NCI-H2196 treated with DMSO at 0.1 percent for 48 hours (cell line): Measurements from ENCODE around the gene C5orf47.

ENCODE experiments used
- DNase-seq: peaks from one replicate; lab custom pipeline; 2025; ENCODE audit not compliant: unreplicated experiment; lab: John Stamatoyannopoulos, UW

C5orf47 gene, protein sequence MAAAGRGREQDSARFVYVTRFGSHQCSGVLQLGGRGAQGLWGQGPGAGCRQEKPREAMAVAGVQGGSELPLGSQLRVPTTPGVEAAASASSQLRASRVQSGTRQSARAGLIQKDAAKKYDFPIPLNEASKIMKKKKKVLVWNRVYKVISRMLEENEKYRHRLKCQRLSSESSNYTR

DNA sequence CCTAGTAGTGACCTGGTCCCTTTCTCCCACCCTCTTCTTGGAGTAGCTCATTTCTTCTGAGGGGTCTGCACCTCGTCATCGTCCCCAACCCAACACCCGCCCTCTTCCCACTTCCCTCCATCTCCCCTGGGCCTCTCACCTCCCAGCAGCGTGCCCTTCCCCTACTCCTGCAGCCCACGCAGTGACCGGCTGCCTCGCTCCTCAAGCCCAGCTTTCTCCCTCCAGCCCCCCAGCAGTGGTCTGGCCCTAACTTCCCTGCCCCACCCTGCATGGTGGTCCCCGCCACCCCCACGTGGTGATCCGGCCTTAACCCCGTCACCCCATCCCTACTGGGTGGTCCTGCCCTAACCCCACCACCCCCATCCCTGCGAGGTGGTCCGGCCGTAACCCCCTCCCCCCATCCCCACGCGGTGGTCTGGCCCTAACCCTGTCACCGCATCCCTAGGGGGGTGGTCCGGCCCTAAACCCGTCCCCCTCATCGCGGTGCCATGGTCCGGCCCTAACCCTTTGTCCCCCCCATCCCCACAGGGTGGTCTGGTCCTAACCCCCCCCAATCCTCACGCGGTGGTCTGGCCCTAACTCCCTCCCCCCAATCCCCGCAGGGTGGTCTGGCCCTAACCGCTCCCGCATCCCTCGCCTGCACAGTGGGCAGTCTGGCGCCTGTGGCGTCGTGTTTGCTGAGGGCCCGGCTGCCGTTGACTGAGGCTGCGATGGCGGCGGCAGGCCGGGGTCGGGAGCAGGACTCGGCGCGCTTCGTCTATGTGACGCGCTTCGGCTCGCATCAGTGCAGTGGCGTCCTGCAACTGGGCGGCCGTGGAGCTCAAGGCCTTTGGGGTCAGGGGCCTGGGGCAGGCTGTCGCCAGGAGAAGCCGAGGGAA is at the start of gene C5orf47:
C5orf47 (plus strand) TSS at position 617 of the 878 bp plus-strand sequence; CDS start at position 711, 94 bp downstream.
- no peak for DNase-seq

- no peak for DNase-seq
These were observed 48.7 kb upstream of the C5orf47 start for GRCh38 chr5:173940269-173940668.

DNA sequence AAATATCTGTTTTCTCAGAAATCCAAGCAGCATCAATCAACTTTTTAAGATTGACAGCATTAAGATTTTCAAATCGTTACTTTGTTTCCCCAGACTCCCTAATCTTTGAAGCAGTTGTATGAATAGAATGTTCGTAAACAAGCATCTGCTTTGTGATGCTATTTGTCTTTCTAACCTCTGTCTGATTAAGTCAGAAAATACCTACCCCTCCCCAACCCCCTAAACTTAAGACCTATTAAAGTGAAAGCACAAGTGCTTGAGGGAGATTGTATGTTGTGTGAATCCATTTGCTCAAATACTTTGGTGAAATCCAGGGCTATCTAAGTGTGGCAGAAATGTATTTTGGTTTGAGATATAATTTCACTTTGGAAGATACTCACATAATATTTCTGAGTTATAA is 47.9 kb upstream of the C5orf47 start:
- DNase-seq: no peak

DNA sequence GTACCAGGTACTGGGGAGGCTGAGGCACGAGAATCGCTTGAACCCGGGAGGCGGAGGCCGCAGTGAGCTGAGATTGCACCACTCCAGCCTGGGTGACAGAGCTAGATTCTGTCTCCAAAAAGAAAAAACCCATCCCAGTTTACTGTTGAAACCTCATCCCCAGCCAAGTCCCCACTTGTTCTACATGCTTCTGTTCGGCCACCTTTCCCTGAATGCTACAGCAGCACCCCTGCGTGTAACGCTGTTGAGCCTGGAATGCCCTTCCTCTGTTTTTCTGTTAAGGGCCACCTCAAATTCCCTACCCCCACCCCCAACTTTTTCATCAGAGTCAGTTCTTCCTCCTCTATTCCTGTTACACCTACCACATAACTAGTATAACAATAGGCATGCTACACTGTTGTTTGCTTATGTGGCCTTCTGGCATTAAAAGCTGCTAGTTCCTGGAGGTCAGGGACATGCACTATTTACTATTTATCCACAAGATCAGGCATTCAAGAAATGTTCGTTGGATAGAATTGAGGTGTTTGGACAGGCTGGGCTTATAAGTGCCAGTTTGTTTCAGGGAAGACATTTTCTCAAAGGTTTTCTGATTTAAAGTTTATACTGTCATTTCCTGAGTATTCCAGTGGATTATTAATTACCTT is 47.1 kb upstream of the C5orf47 start:
- no peak for DNase-seq

GRCh38 chr5:173944511-173944910 is 44.5 kb upstream of the C5orf47 start:
- DNase-seq: no peak

- DNase-seq: no peak
These were observed 43.8 kb upstream of the C5orf47 start for GRCh38 chr5:173945160-173945559.

- no peak for DNase-seq
These were observed 42.6 kb upstream of the C5orf47 start for GRCh38 chr5:173946323-173946722.

DNA sequence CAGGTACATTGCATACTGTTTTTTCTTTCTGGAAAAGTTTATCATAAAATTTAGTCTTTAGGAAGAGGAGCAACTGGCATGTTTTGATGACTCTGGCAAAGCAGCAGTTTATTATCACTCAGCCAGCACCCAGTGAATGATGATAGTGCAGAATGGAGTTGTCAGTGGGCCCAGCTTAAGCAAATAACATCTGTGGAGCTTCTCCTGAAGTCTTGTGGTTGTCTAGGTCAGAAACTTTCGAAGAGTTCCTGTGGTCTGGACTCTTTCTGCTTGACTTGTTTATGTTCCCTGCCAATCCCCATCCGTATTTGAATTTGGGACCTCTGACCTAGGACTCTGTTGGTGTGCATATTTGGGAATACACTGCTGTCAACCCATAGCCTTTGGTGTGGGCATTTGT is 38.1 kb upstream of the C5orf47 start:
- no peak for DNase-seq

DNA sequence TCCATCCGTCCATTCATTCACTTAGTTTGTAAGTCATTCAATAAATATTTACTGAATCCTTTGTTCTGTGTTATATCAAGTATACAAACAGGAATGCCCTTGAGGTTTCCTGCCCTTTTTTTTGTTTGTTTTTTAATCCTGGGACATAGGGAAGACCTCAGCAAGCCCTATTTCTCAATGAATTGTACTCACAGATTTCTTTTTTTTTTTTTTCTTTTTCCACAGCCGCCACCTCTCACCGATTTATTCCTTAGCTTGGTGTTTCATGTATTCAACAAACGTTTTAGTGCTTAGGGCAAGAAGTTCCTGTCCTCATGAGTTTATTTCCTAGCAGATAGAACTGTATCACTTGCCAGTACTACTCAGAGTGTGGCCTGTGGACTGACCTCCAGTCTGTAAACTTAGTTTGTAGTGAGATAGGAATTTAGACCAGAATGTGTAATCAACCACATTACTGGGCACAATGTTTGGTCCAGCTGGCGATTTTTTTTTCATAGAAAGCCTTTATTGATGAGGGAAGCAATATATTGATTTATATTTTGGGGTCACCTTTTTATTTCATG is 35.4 kb upstream of the C5orf47 start:
- no peak for DNase-seq

GRCh38 chr5:173954671-173955521 is 34.1 kb upstream of the C5orf47 start:
- no peak for DNase-seq

DNA sequence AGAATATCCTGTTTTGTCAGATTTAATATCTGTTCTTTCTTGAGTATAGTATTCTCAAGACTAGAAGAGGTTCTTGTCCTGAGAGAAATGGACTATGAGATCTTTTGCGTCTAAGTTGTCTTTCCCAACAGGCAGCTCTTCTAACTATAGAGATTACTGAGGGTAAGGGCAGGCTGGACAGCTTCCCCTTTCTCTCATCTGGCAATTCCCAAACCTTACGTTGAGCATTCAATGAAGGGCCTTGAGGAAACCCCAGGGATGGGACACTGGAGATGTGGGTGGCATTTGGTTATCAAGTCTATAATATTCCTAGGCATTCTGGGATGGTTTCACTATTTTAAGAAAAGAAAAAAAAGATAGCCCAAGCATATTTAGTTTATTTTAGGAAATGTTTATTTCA is 28.0 kb upstream of the C5orf47 start:
- DNase-seq: no peak

- no peak for DNase-seq
These were observed 27.6 kb upstream of the C5orf47 start for GRCh38 chr5:173961418-173961817.

DNA sequence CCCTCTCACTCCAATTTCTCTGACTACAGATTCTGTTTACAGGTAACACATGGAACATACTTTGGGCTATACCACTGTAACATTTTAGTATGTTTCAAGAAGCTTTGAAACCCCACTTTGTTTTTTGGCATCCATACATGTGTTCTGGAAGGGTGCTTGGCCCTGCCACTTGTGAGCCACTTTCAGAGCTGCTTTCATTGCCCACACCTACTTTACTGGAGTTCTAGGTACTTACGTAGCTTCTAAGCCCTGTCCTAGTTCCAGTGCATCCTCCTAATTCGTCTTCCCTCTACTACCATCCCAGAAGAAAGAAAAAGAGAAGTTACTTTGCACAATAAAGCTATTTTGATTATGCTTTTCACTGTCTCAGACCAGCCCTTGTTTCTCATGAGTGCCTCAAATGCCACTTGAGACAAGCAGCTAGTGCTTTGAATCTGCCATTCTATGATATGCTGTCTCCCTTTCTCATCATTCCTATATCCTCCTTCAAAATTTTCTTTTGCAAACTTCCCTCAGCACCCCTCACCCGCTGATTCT is 26.5 kb upstream of the C5orf47 start:
- no peak for DNase-seq

- DNase-seq: no peak
These were observed 25.7 kb upstream of the C5orf47 start for GRCh38 chr5:173963182-173963838.

DNA sequence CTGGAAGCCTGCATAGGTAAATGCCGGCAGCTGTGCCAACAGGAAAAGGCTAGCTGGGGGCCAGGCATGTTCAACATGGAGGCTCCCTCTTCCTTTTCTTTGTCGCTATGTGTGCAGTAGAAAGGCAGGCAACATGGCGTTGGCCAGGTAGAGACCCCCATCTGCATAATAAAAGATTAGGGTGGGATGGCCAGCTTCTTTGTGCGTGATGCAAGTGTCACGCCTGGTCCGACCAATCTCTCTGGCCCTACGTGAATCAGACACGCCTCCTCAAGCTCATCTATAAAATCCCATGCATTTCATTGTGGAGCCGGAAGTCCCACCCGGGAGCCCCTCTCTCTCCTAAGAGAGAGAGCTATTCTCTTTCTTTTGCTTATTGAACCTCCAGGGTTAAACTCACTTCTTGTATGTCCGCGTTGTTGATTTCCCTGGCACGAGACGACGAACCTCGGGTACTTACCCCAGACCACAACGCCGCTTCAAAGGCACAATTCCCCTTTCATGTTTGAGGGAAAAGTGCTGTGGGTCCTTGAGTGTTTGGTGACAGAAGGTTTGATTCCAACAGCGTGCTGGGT is 25.0 kb upstream of the C5orf47 start:
- DNase-seq: peak; percentile 71

GRCh38 chr5:173964506-173964905 is 24.5 kb upstream of the C5orf47 start:
- no peak for DNase-seq

DNA sequence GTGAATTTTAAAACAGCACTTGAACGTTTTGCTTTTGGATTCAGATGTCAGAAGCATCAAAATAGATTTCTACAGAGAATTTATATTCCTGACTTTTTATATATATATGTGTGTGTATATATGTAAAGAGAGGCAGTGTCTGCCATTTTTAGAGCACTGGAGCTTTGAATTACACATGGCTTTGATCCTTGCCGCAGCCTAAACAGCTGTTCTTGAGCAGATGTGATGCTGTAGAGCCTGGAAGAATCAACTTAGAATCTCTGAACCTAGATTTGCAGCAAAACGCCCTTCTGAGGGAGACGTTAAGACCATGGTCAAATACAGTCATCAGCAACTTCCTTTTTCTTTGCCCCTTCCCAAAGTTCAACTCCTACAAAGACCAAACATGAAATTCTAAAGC is 21.7 kb upstream of the C5orf47 start:
- DNase-seq: no peak

- no peak for DNase-seq
These were observed 20.7 kb upstream of the C5orf47 start for GRCh38 chr5:173968154-173968797.
